HG03378 (cell line): ENCODE data around the gene MAP2K6.

Experiments used
- ATAC-seq: cut with Tn5 transposase; IDR thresholded peaks from one replicate; pipeline ENCODE4 v1.9.1; 2021; ENCODE audit warnings: mild to moderate bottlenecking, moderate library complexity; ENCODE audit not compliant: unreplicated experiment

The MAP2K6 gene

DNA sequence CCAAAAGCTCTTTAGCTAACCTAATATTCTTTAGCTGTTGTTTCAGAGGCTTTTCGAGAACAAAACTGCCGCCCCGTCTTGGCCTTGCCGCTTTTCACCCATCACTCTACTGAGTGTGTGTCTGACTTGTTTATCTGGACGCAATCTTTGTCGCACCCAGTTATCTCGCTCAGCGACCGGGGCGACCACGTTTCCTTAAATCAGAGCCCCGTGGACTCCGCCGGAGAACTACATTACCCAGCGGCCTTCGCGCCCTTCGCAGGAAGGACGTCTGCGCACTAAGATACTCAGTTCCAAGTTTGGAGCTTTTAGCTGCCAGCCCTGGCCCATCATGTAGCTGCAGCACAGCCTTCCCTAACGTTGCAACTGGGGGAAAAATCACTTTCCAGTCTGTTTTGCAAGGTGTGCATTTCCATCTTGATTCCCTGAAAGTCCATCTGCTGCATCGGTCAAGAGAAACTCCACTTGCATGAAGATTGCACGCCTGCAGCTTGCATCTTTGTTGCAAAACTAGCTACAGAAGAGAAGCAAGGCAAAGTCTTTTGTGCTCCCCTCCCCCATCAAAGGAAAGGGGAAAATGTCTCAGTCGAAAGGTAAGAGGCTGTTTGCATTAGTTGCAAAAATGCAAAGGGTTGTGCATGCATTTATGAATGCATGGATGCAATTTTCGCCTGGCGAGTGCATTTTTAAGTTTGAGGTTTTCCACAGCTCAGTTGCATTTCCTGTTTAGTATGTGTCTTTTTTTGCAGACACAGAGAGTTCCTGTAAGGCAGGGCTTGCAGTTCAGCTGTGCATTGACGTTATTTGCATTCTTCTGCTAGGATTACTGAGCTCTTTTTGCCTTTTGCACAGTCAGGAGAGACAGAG, at the start of gene MAP2K6:
MAP2K6 (plus strand) TSS at position 290 of the 867 bp plus-strand sequence; CDS start at position 578, 288 bp downstream.
- ATAC-seq: peak; percentile 93

DNA sequence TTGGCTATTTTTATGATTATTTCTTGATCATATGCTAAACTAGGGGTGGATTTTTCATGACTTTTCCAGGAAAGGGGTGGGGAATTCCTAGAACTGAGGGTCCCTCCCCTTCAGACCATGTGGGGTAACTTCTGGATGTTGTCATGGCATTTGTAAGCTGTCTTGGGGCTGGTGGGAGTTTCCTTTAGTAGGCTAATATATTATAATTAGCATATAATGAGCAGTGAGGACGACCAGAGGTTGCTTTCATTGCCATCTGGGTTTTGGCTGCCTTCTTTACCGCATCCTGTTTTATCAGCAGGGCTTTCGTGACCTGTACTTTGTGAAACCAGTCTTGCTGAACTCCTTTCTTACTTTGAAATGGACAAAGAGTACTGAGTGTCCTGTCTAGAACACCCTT, 47.2 kb upstream of the MAP2K6 start:
- peak; percentile 83 for ATAC-seq

GRCh38 chr17:69373069-69373468, 41.4 kb upstream of the MAP2K6 start:
- no peak for ATAC-seq

DNA sequence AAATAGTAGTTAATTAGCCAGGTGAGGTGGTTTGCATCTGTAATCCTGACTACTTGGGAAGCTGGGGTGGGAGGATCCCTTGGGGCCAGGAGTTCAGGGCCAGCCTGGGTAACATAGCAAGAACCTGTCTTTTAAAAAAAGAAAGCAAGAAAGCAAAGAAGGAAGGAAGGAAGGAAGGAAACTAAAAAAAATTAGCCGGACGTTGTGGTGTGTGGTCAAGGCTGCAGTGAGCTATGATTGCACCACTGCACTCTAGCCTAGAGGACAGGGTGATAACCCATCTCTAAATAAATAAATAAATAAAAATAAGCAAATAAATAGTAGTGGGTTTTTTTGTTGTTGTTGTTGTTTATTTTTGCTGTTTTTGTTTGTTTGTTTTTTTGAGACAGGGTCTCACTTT, 39.3 kb upstream of the MAP2K6 start:
- no peak for ATAC-seq

DNA sequence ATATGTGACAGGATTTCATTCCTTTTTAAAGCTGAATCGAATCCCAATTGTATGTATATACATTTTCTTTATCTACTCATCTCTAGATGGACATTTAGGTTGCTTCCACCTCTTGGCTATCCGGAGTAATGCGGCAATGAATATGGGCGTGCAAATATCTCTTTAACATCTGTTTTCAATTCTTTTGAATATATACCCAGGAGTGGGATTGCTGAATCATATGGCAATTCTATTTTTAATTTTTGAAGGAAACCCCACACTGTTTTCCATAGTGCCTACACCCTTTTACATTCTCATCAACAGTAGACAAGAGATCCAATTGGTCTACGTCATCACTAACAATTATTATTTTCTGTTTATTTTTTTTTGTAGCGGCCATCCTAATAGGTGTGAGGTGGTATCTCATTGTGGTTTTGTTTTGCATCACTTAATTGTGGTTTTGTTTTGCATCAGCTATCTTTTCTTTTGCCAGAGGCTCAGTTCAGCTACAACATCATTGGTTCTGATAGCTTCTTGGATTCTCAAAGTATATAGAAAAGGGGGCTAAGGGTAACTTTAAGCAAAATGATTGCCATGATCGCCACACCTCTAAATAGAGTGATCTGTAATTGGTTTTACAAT, 25.6 kb upstream of the MAP2K6 start:
- ATAC-seq: no peak

- ATAC-seq: no peak
Measured at GRCh38 chr17:69390795-69391501, 23.5 kb upstream of the MAP2K6 start.

DNA sequence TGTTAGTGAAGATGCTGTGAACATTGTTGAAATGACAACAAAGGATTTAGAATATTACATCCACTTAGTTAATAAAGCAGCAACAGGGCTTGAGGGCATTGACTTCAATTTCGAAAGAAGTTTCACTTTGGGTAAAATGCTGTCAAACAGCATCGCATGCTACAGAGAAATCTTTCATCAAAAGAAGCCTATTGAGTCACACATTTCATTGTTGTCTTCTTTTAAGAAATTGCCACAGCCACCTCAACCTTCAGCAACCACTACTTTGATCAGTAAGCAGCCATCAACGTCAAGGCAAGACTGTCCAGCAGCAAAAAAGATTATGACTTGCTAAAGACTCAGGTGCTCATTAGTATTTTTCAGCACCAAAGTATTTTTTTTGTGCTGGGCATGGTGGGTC, 13.2 kb upstream of the MAP2K6 start:
- ATAC-seq: no peak

GRCh38 chr17:69402052-69402451, 12.4 kb upstream of the MAP2K6 start:
- ATAC-seq: no peak

DNA sequence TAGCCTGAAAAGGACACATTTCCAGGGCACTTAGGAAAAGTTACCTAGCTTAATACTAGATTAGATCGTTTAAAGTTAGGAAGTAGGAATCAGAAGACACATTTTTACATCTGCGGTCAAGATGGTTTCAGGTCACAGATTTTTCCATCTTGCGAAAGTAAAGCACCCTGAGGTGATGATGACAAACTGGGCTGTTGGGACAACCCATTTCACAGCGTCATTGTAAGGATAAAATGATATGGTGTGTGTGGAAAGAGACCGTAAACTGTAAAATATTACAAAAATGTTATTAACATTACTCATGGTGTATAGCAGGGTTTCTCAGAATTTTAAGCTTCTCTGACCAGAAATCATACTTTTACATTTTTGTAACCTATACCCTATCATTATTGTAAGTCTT, 10.1 kb upstream of the MAP2K6 start:
- ATAC-seq: no peak

DNA sequence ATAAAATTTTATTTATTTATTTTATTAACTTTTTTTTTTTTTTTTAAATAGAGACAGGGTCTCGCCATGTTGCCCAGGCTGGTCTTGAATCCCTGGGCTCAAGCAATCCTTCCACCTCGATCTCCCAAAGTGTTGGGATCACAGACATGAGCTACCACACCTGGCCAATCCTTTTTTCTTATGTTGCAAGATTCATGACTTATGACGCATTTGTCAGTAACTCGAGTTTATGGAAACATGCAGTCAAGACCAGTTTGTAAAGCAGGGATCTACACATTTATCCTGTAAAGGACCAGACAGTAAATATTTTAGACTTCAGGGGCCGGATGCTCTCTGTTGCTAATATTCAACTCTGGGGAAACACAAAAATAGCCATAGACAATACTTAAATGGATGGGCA, 9.4 kb upstream of the MAP2K6 start:
- ATAC-seq: no peak

GRCh38 chr17:69406941-69407340, 7.6 kb upstream of the MAP2K6 start:
- ATAC-seq: no peak

DNA sequence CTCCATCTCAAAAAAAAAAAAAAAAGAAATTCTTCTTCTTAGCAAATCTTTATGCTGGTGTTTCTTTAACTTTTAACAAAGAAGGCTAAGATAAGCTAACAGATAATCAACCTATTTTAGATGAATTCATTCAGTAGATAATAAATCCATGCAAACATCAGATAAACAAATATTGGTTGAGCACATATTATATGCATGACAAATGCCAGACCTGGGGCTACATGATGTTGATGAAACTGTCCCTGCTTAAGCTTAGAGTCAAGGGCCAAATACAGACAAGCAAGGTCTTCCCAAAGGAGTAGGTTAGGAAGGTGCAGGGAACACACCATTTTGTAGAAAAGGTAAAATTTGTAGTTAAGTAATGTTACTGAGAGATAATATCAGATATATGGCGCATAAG, 6.7 kb upstream of the MAP2K6 start:
- ATAC-seq: no peak

- ATAC-seq: no peak
Measured at GRCh38 chr17:69410671-69411070, 3.8 kb upstream of the MAP2K6 start.

DNA sequence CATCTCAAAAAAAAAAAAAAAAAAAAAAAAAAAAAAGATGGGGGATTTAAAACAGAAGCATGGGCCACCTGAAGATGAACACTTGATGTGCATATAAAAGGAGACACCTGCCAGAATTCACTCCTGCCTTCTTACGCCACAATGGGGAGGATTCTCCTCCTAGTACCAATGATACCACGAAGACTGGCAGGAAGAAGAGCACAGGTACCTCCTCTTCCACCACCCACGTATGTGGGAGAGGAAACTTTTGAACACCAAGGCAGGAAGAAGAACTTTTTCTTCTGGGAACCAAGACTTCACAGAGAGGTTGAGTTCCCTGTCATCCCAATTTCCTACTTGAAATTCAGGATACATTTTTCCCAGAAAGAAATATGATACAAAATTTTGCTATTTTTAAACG, 2.7 kb upstream of the MAP2K6 start:
- ATAC-seq: no peak

- no peak for ATAC-seq
Measured at GRCh38 chr17:69412251-69412671, 2.2 kb upstream of the MAP2K6 start.

- ATAC-seq: no peak
Measured at GRCh38 chr17:69415431-69415830, 934 bp downstream of the MAP2K6 start.

- ATAC-seq: no peak
Measured at GRCh38 chr17:69417545-69418483, 3.3 kb downstream of the MAP2K6 start.

GRCh38 chr17:69418535-69418934, 4.0 kb downstream of the MAP2K6 start:
- ATAC-seq: no peak

DNA sequence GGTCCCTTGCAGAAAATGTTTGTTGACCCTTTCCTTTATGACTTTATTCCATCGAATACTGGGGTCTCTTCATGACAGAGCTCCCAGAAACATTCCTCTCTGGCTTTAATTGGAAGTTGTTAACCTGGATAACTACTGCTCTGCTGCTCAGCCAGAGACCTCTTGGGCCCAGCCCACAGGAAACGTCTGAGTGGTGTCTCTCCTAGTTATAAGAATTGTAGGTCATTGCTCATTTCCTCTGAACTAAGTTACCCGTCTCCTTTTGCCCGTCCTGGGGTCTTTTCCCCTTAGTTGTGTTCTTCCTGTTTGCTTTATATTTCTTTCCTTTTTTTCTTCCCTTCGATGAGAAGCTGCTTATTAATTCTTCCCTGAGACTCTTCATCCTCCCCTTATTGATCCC, 9.0 kb downstream of the MAP2K6 start:
- no peak for ATAC-seq

- ATAC-seq: no peak
Measured at GRCh38 chr17:69424287-69425041, 10.0 kb downstream of the MAP2K6 start.
